ENCODE results near the gene CPT1B. TPM values are rescaled to one million over a fixed set of nuclear protein-coding genes. Genes with fewer than 3 reads are reported as not detected.
A peak's percentile ranks its signal among the peaks of the same experiment; 100 is the strongest.

CPT1B gene
- polyA plus RNA-seq, 3 donors, result 0.18 to 66.9 TPM; not detected in 1

- Histone ChIP-seq H3K79me2 (ENCODE audit: insufficient read depth, low read length) (no peaks in the 10 kb centered on the region), H3K36me3 (replicated peaks in 1 of 2; ENCODE audit: control insufficient read depth in 1 of 2, insufficient read depth in 2 of 2, low read length in 2 of 2) (no peaks in the 10 kb centered on the region), H3K4me1 (ENCODE audit: control insufficient read depth in 1 of 2, insufficient read depth in 2 of 2, low read length in 2 of 2) (no peaks in the 10 kb centered on the region), H3K4me3 (replicated peaks in 1 of 3; ENCODE audit: low read depth in 2 of 3, low read length in 3 of 3) (no peak overlapping the region), H3K9ac (ENCODE audit: insufficient read depth, low read length, poor library complexity, severe bottlenecking) (no peak overlapping the region), H3K4me2 (replicated peaks; ENCODE audit: extremely low read depth, low read length, poor library complexity, severe bottlenecking) (no peak overlapping the region), H3K27ac (ENCODE audit: low read depth in 1 of 2, low read length in 2 of 2) (no peak overlapping the region), H3K9me3 (replicated peaks in 1 of 2; ENCODE audit: control insufficient read depth in 1 of 2, insufficient read depth in 1 of 2, low read length in 2 of 2) (peaks cover 0 to 2% of the 10 kb centered on the region in 2 donors), H2AFZ (ENCODE audit: insufficient read depth, low read depth, low read length, poor library complexity, severe bottlenecking) (no peak overlapping the region), H3K27me3 (ENCODE audit: control insufficient read depth in 2 of 2, insufficient read depth in 2 of 2, low read length in 2 of 2) (peaks cover 15 to 40% of the 10 kb centered on the region in 2 donors), H4K20me1 (ENCODE audit: insufficient read depth, low read length) (no peaks in the 10 kb centered on the region)
- DNase-seq, result no peak
- Mint-ChIP-seq H3K4me3 (peak overlapping the region in 1 of 2 donors; percentile 13), H3K4me1 (peaks cover 4% of the 10 kb centered on the region), H3K27me3 (ENCODE audit: low read depth in 3 of 3) (peaks cover 34 to 43% (median 37%) of the 10 kb centered on the region in 3 donors), H3K27ac (peak overlapping the region in 1 of 7 donors; percentile 6), H3K36me3 (peaks cover 11 to 15% of the 10 kb centered on the region in 2 donors), H3K9me3 (peaks cover 0 to 17% (median 8%) of the 10 kb centered on the region in 7 donors)
- TF ChIP-seq CTCF (IDR thresholded peaks at IDR 0.05), result no peak
- intact Hi-C loops (cut with micrococcal nuclease), result no loop called here
- WGBS (ENCODE audit: insufficient coverage), result 100% methylated on average over 3 of the region's 5 CpGs
Measured at GRCh38 chr22:50597097-50597496, 18.9 kb upstream of the CPT1B start.

- H3K9ac ChIP-seq (ENCODE audit: insufficient read depth, low read length, poor library complexity, severe bottlenecking), result no peak overlapping the region
- no peaks in the 10 kb centered on the region for H3K9me3 ChIP-seq (replicated peaks in 1 of 2; ENCODE audit: control insufficient read depth in 1 of 2, insufficient read depth in 1 of 2, low read length in 2 of 2)
- H3K27me3 Mint-ChIP-seq (ENCODE audit: low read depth in 3 of 3), result peaks cover 24 to 33% (median 26%) of the 10 kb centered on the region in 3 donors
- WGBS (ENCODE audit: insufficient coverage), result 94% methylated on average over 3 of the region's 3 CpGs
- peaks cover 0 to 13% (median 6%) of the 10 kb centered on the region in 7 donors for H3K9me3 Mint-ChIP-seq
- no peak overlapping the region for H3K4me3 Mint-ChIP-seq
- H3K27ac ChIP-seq (ENCODE audit: low read depth in 1 of 2, low read length in 2 of 2), result no peak overlapping the region
- no peak overlapping the region for H2AFZ ChIP-seq (ENCODE audit: insufficient read depth, low read depth, low read length, poor library complexity, severe bottlenecking)
- no peak overlapping the region for H3K4me3 ChIP-seq (replicated peaks in 1 of 3; ENCODE audit: low read depth in 2 of 3, low read length in 3 of 3)
- H3K4me1 ChIP-seq (ENCODE audit: control insufficient read depth in 1 of 2, insufficient read depth in 2 of 2, low read length in 2 of 2), result no peaks in the 10 kb centered on the region
- no peaks in the 10 kb centered on the region for H3K79me2 ChIP-seq (ENCODE audit: insufficient read depth, low read length)
- no peaks in the 10 kb centered on the region for H3K36me3 ChIP-seq (replicated peaks in 1 of 2; ENCODE audit: control insufficient read depth in 1 of 2, insufficient read depth in 2 of 2, low read length in 2 of 2)
- no peaks in the 10 kb centered on the region for H4K20me1 ChIP-seq (ENCODE audit: insufficient read depth, low read length)
- no peak for TF ChIP-seq CTCF (IDR thresholded peaks at IDR 0.05)
- H3K4me2 ChIP-seq (replicated peaks; ENCODE audit: extremely low read depth, low read length, poor library complexity, severe bottlenecking), result no peak overlapping the region
- no peak for DNase-seq
- intact Hi-C loops (cut with micrococcal nuclease), result no loop called here
- H3K4me1 Mint-ChIP-seq, result peaks cover 4% of the 10 kb centered on the region
- H3K27ac Mint-ChIP-seq, result no peak overlapping the region
- peaks cover 11% of the 10 kb centered on the region in 2 donors for H3K36me3 Mint-ChIP-seq
- peaks cover 5 to 27% of the 10 kb centered on the region in 2 donors for H3K27me3 ChIP-seq (ENCODE audit: control insufficient read depth in 2 of 2, insufficient read depth in 2 of 2, low read length in 2 of 2)
Measured at GRCh38 chr22:50595189-50595588, 17.0 kb upstream of the CPT1B start.

All from CD14-positive monocyte (primary cell).